Suppressor macrophage (primary cell): ENCODE data around the gene FARSB.
"Not testable (repeated sequence)": the region's sequence is repeated elsewhere in the genome, so short reads cannot be mapped to it uniquely, and the experiment has no call there.

Source experiments
- DNase-seq, 4 experiments: peaks; one replicate each; pipeline ENCODE4 v3.0.0-alpha.2; 2020 to 2022
- total RNA-seq, 17 experiments: gene quantifications; one replicate each; lab custom pipeline; 2026; ENCODE audit warnings: mixed read lengths in 6 of 17, inconsistent platforms in 3 of 17; lab: John Stamatoyannopoulos, UW

Gene FARSB
- total RNA-seq: 8.5 to 41.1 (median 28.5) reads per million in 17 experiments

DNA sequence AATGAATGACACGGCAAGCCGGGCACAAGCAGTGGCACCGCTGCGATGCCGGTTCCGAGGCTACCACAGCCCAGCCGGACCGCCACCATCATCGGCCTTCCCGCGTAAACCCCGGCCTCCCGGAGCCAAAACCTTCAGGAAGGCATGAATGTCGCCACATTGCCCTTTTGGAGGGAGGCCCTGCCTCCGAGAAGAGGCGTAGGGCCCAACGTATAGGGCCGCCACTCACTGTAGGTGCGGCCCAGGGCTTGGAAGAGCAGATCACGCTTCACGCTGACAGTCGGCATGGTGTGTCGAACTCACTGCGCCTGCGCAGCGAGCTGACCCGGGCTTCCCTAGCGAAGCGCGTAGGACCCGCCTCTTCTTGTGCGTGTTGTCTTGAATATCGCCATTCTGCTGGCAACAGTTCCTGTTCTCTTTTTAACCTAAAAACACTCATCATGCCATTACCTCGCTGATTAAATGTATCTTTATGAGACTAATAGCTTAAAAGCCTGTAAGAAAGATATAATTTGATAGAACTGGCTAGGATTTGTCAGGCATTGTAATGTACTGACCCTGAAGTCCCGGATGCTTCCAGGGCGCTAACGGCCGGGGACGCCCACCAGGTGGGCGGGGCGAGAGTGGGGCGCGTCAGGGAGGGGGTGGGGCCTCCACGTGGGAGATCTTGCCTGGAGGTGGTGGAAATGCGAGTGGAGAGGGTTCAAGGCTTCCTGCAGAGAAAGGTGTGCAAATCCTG, at the start of gene FARSB:
Gene FARSB (minus strand): TSS at position 306 of the 739 bp plus-strand sequence. CDS start 19 bp downstream, at position 287.
- DNase-seq: peak; percentile 97 to 99 (median 98)

DNA sequence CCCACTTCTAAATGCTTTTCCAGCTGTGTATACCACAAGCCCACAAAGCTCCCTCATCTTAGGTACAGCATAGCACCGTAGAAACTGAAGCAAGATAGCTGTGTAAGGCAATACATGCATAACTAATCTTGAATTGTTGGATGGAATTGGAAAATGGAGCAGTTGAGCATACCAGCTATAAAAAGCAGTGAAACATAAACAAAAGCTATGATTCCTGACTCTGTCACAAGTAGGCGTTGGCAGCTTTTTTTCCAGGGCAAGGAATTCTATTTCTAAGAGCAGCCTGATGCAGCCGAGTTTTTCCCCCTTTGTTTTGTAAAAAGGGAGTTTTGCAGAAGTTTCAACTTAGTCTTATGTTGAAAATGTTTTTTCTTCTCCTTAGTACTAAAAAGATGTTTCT, 48.0 kb upstream of the FARSB start:
- DNase-seq: no peak

DNA sequence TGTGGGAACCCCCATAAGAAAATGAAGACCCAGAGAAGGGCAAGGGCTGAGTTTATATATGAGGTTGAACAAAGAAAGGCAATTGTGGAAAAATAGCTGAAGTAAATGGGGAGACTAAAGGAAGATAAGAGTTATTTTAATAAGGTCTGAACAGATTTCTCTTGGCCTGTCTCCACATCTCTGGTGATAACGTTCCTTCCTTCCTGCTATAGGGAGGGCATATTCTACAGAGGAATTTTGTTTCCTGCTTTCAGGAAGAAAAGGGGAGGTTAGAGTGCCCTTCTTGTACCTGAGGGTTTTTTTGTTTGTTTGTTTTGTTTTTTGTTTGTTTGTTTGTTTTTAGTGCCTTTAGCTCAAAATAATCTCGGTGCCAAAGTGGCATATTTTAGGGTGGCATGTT, 47.2 kb upstream of the FARSB start:
- no peak for DNase-seq

DNA sequence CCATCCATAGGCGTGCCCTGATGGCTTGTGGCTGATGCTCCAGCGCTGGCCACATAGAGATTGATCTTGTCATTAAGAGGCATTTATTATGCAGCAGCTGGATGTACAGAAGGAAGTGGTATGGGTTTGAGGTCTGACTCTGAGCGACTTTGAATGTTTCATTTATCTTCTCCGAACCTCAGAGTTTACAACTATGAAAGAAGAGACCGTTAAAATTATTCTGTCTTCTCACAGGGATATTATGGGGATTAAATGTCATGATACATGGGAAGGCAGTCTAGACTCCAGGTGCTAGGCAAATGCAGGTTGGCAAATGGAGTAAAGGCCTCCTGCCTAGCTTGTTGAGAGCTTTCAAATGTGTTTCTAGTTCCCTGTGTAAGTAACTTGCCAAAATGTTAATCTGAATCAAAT, 45.8 kb upstream of the FARSB start:
- DNase-seq: no peak

DNA sequence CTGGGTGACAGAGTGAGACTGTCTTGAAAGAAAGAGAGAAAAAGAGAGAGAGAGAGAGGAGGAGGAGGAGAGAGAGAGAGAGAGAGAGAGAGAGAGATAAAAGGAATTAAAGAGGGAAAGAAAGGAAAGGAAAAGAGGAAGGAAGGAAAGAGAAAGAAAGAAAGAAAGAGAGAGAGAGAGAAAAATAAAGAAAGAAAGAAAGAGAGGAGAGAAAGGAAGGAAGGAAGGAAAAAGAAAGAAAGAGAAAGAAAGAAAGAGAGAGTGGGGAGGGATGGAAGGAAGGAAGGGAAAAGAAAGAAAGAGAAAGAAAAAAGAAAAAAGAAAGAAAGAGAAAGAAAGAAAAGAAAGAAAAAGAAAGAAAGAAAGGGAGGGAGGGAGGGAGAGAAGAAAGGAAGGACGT, 45.3 kb upstream of the FARSB start:
- DNase-seq: no peak

DNA sequence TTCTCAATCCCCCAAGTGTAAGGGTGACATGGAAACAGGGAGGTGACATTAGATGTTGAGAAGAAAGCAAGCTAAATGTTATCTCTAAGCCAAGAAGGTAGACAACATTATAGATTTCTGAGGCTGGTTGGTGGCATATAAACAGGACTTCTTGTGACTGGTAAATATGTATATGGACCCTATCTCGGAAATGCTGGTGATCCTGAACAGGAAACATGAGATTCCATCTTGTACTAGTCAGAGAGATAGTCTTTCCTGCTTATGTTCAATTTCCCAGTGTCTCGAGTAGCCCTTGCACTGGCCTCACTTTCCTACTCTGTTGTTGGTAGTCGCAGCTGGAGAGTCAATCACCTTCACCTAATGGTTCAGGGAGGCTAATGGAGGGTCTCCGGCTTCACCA, 42.4 kb upstream of the FARSB start:
- DNase-seq: no peak

DNA sequence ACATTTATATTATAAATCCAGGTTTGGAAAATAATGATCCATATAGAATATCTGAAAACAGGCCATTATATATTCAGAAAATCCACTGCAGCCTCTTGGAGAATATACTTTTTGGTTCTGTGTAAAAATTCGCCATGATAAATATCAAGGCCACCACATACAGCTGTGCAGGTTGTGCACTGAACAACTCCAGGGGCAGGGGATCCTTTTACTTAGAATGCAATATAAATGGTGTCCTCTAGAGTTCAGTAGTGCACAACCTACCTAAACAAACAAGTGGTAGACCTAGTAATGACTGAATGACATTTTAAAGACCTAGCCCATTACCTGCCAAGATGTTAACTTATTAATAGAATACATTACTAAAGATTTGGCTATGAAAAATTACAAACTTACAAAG, 37.9 kb upstream of the FARSB start:
- DNase-seq: peak in 3 of 4 experiments; percentile 15 to 53 (median 43)

DNA sequence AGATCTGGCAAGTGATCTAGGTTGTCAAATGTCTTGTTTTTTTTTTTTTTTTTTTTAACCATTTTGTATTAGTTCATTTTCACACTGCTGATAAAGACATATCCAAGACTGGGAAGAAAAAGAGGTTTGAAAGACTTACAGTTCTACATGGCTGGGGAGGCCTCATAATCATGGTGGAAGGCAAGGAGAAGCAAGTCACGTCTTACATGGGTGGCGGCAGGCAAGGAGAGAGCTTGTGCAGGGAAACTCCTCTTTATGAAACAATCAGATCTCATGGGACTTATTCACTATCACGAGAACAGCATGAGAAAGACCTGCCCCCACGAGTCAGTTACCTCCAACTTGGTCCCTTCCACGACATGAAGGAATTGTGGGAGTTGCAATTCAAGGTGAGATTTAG, 37.5 kb upstream of the FARSB start:
- DNase-seq: not testable (repeated sequence)

DNA sequence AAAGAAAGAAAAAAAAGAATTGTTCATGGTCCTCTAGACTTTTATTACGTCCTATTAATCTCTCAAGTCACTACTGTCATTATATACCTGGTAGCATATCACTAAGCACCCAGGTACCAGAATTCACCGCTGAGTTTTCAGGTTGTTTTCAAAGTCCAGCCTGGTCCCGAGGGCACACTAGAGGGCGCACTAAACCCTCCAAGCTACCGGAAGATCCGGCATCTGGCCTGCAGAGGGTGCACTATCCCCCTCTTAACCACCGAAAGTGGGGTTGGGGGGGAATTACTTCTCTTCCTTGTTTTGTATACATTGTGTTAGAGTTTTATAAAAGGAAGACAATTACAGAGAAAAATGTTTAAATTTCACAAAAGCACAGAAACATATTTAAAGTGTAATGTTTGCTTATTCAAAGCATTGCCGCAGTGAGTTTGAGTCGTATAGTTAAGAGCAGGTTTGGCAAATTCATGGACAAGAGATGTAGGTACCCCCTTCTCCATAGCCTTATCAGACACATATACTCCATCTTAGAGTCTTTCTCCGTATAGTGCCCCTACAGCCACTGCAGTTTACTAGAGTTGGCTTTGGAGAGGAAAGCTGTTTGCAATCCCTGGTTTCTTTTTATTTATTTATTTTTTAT, 34.8 kb upstream of the FARSB start:
- DNase-seq: peak; percentile 87 to 93 (median 90)

DNA sequence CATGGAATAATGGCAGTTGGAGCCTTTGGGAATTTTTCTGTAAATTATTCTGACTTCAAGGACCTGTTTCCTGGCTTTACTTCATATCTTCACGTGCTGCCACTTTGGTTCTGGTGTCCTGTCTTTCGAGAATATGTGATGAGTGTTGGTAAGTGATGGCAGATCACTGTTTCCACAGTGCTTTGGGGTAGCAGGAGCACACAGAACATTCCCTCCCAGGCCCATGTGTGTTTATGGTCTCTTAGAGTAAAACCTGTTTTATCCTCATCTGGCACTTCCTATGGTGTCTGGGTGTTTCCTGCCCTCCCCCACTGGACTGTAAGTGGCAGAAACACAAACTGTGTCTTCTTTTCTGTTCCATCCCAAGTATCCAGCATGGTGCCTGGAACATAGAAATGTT, 33.4 kb upstream of the FARSB start:
- DNase-seq: no peak

DNA sequence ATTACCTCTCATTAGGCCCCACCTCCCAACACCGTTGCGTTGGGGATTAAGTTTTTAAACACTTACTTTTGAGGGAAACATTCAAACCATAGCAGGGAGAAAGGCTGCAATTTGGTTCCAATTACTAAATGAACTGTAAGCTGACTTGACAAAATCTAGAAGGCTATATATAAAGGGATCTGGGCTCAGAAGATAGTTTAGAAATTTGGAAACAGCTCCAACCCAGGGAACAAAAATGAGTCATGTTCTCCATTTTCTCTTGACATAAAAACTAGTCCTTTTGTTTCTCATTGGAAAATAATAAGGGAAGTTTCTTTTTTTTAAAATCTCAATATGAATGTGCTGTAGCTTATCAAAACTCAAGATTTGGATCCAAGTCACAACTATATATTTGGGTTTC, 33.0 kb upstream of the FARSB start:
- peak in 2 of 4 experiments; percentile 53 to 63 for DNase-seq

DNA sequence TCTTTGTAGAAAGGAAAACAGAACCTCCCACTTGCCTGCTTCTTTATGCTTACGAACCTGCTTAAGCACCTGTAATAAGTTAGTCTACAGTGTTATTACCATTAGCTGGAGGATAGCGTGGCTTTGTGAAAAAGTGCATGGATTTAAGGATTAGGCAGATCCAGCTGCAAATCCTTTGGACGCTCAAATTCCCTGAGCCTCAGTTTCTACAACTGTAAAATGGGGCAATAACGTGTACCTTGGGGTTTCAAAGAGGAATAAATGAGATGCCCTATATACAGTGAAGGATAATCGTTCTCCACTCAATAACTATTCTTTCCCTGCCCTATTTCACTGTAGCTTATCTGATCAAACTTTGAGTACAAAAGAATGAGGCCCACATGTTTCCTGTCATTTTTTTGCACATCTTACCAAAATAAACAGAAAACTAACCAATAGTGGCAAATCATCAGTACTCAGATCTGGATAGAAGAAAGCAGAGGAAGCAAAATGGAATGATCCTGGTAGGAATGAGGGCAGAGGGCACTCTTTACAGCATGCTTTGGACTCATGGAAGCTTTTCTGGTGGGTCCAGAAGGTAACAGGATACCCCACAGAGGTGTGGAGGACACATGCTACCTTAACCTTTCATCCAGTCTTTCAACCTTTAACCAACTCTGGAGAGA, 30.3 kb upstream of the FARSB start:
- DNase-seq: no peak

DNA sequence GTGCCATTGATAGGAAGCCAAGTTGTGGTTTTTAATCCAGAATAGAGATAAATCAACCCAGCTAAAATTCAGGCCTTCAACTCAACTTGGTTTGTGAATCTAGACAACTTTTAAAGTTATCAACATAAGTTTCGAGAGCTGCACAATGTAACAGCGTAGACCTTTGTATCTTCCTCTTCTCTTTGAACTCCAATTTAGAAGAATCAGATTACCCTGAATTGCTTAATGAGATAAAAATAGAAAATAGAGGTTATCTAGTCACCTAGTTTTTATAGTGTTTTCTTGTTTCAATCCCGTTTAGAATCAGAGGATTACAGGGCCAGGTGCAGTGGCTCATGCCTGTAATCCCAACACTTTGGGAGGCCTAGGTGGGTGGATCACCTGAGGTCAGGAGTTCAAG, 27.9 kb upstream of the FARSB start:
- no peak for DNase-seq

DNA sequence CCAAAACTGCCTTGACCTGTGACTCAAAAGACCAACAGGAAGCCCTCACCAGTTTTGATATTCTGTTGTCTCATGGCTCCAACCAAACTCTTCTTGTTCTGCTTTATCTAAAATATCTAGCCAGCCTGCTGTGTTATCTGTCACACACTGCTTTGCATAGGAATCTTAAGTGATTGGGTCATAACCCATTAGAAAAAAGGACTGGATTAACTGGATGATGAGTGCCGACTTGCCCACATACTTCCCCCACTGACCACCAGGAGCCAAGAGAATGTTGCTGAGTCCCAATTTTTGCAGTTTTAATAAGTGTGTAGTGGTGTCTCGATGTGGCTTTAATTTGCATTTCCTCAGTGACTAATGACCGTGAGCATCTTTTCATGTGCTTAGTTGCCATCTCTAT, 22.1 kb upstream of the FARSB start:
- peak in 1 of 4 experiments; percentile 24 for DNase-seq

DNA sequence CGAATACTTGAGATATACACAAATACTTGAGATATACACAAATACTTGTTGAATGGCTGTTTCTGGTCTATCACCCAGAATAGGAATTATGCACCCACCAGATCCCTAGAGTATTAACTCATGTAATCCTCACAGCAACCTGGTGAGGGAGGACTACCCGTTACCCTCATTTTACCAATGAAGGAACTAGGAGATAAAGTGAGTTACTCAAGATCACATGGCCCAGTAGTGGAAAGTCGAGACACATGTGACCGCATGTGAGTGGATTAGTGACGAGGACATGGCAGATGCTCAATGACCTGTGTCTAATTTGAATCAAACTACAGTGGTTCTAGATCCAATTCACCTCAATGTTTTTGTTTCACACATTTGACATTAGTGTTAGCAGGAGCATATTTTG, 18.0 kb upstream of the FARSB start:
- DNase-seq: peak in 1 of 4 experiments; percentile 19

DNA sequence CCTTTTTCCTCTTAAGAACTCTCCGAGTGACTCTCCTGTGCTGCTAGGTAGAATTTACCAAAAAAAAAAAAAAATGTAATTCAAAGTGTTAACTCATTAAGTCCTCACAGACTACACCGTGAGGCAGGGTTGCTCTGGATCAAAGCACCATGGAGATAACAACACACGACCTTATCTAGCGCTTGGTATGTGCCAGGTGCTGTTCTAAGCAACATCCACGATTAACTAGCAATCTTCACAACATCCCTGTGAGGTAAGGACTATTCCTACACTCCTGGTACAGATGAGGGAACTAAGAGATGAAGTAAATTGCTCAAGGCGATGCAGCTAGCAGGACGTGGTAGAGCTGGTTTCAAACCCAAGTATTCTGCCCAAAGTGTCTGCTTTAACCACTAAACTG, 17.4 kb upstream of the FARSB start:
- DNase-seq: no peak

DNA sequence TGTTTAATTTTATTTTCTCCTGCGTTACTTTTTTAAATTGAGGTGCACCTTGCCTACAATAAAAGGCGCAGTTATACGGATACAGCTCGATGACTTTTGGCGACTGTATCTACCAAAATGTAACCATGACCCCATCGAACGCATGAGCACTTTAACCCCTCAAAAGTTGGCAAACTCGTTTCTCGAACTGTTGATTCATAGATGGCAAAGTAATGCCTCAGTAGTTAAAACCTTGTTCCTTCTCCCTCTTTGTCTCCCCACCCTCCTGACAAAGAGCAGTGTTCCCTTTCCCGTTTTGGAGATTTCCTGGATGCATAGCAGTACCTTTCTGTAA, 16.1 kb upstream of the FARSB start:
- no peak for DNase-seq

DNA sequence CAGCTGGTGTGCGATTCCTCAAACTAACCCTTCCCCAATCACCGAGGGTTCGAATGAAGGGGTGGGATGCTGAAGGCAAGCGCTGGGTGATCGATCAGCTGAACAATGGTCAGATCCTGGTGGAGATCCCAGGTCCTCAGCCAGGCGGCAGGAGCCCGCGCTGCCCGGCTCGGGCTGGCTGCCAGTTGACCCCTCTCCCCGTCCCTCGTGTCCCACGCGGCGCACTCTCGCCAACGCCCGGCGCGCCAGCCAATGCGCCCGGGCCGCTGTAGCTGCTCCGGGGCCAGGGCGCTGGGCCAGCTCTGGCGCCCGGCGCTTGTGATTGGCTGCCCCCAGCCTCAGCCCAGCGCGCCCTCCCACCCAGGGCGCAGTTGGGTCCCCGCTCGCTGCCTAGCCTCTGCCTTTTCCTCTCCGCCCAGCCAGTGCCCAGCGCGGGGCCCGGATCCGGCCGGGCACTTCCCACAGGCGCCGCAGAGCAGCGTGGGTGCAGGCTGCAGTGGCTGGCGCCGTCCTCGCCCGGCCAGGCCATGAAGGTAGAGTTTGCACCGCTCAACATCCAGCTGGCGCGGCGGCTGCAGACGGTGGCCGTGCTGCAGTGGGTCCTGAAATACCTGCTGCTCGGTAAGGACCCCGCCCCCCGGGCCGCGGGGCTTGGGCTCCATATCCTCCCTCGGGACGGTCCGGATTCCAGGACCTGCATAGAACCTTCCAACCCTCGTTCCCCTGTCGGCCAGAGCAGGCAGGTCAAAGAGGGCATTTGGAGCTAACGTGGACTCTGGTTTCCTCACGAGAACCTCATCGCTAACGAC, 15.6 kb upstream of the FARSB start, which contains the start of gene MOGAT1:
Gene MOGAT1 (plus strand): TSS at position 400 of the 809 bp plus-strand sequence. CDS start 128 bp downstream, at position 528.
- peak; percentile 60 to 85 (median 72) for DNase-seq

DNA sequence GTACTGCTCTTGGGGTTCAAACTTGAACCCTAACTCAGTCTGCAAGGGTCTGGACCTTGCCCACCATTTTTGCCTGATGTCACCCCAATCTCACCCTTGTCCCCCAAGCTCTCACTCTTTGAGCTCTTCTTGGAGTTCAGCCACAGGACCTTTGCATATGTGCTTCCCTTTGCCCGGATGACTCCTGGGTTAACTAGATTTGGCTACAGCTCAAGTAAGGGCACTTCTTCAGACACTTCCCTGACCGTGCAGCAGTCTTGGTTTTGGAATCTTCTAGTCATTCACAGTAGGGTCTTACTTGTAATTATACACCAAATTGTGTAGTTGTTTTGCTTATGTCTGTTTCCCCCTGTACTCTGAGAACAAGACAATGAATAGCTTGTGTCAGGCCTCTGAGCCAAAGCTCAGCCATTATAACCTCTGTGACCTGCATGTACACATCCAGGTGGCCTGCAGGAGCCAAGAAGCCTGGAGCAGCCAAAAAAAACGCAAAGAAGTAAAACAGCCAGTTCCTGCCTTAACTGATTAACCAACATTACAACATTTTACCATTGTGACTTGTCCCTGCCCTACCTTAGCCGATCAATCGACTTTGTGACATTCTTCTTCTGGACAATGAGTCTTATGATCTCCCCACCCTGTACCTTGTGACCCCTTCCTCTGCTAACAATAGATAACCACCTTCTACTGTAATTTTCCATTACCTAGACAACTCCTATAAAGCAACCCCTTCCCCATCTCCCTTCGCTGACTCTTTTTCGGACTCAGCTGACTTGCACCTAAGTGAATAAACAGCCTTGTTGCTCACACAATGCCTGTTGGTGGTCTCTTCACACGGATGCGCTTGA, 14.5 kb upstream of the FARSB start:
- no peak for DNase-seq

DNA sequence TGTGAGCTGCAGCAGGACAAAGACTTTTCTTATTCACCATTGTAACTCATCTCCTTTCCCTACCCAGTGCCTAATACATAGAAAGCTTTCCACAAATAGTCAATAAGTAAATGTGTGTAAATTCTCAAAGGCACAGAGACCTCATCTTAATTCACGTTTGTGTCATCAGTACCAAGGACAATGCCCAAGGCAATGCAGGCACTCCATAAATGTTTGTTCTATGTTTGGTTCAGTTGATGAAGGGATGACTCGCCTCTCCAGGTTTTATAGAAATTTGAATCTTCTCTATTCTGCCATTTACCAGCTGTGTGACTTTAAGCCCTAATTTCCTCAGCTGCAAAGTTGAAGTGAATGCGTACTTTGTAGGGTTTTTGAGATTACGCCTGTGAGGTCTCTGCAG, 13.5 kb upstream of the FARSB start:
- no peak for DNase-seq

DNA sequence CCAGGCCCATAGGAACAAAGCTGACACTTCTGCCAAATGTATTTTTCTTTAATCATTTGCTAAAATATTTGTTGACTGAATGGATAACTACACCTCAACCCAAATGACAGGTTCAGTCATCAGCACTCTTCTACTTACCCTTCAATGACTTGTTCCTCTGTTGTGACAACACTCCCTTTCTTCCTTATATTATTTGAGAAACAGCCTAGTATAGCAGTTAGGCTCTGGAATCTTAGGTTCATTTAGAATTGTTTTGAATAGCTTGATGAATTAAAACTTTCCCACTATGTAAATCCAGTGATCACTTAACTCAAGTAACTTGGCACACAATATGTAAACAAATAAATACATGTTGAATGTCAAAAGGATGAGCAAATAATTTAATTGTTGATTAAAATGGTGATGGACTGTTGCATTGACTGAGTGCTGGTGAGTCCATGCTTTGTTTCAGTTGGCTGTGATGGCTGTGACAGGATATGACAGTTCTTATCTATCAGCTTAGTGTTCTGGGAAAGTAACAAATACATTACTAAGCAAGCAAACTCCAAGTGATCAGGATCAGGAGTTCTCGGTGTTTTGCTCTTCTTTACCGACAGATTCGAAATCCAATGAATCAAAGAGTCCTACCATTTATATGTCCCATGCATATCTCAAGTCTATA, 12.7 kb upstream of the FARSB start:
- DNase-seq: peak in 1 of 4 experiments; percentile 44
